H1 (cell line): ENCODE data around the gene CDK19. TPM values are rescaled to one million over a fixed set of nuclear protein-coding genes. Genes with fewer than 3 reads are reported as not detected.

Source experiments
- CTCF ChIA-PET: fragments of 300-600 bp; sonication (Branson Sonifier 250); formaldehyde crosslinking; loops from one replicate; lab custom pipeline; 2021; ENCODE audit not compliant: partially characterized antibody; lab: Charles Lee
- POLR2A ChIA-PET: fragments of 300-600 bp; sonication (Branson Sonifier 250); formaldehyde crosslinking; loops from one replicate; lab custom pipeline; 2021; ENCODE audit warnings: inconsistent platforms; ENCODE audit not compliant: partially characterized antibody; lab: Charles Lee
- DNase-seq, 2 experiments: peaks; one replicate each; pipeline versions ENCODE4 v3.0.0 to v3.0.0-alpha.2; 2010 to 2022; ENCODE audit warnings: low spot score in 2 of 2, low read depth in 1 of 2, mixed read lengths in 1 of 2
- FAIRE-seq: peaks from 2 replicates; lab custom pipeline; 2011; peaks lifted over from hg19 to GRCh38; lab: Jason Lieb, UNC
- H2AFZ ChIP-seq: 2 replicates; pipeline ENCODE4 v1.8.1; 2012; ENCODE audit warnings: low read length, inconsistent platforms
- H2AK5ac ChIP-seq: 2 replicates; pipeline ENCODE4 v1.6.1; 2013; ENCODE audit warnings: low read depth, low read length
- H2BK120ac ChIP-seq: replicated peaks from 2 replicates; pipeline ENCODE3; 2013; ENCODE audit warnings: low read depth, low read length, inconsistent platforms
- H2BK12ac ChIP-seq: 2 replicates; pipeline ENCODE4 v1.6.1; 2013; ENCODE audit warnings: low read depth, low read length
- H2BK15ac ChIP-seq: 2 replicates; pipeline ENCODE4 v1.6.1; 2013; ENCODE audit warnings: low read length
- H2BK20ac ChIP-seq: 2 replicates; pipeline ENCODE4 v1.6.1; 2013; ENCODE audit warnings: low read length
- H2BK5ac ChIP-seq: 2 replicates; pipeline ENCODE4 v1.6.1; 2013; ENCODE audit warnings: low read depth, low read length
- H3K14ac ChIP-seq: 2 replicates; pipeline ENCODE4 v1.6.1; 2013; ENCODE audit warnings: inconsistent platforms; ENCODE audit not compliant: insufficient read length
- H3K18ac ChIP-seq: 2 replicates; pipeline ENCODE4 v1.6.1; 2013; ENCODE audit warnings: low read length; ENCODE audit errors: extremely low read depth
- H3K23ac ChIP-seq: 2 replicates; pipeline ENCODE4 v1.6.1; 2013; ENCODE audit warnings: inconsistent platforms; ENCODE audit not compliant: insufficient read length
- H3K23me2 ChIP-seq: 2 replicates; pipeline ENCODE4 v1.6.1; 2013; ENCODE audit warnings: low read depth, low read length
- H3K27ac ChIP-seq: 2 replicates; pipeline ENCODE4 v1.6.1; 2011; ENCODE audit warnings: low read depth, low read length, inconsistent platforms
- H3K27me3 ChIP-seq, 4 experiments: replicated peaks in 1 of 4; 1 replicate in 1 of 4; 2 replicates in 3 of 4; pipeline versions ENCODE4 v1.6.1 to v1.8.1; 2011 to 2013; ENCODE audit warnings: low read length in 3 of 4, mild to moderate bottlenecking in 3 of 4, inconsistent platforms in 2 of 4, mixed read lengths in 2 of 4, moderate library complexity in 1 of 4; ENCODE audit not compliant: control insufficient read depth in 3 of 4, insufficient read depth in 3 of 4; ENCODE audit errors: extremely low read depth in 1 of 4
- H3K36me3 ChIP-seq, 4 experiments: 2 replicates each; pipeline versions ENCODE4 v1.6.1 to v1.8.1; 2011 to 2013; ENCODE audit warnings: mild to moderate bottlenecking in 4 of 4, low read length in 3 of 4, moderate library complexity in 2 of 4, control low read depth in 1 of 4, inconsistent platforms in 1 of 4; ENCODE audit not compliant: insufficient read depth in 4 of 4, control insufficient read depth in 2 of 4
- H3K4ac ChIP-seq: replicated peaks from 2 replicates; pipeline ENCODE3; 2013; ENCODE audit warnings: low read length, low read depth, mixed read lengths, inconsistent platforms; ENCODE audit not compliant: insufficient read length
- H3K4me1 ChIP-seq, 4 experiments: replicated peaks in 1 of 4; 1 replicate in 1 of 4; 2 replicates in 3 of 4; pipeline versions ENCODE4 v1.6.1 to v1.8.1; 2011 to 2013; ENCODE audit warnings: low read length in 3 of 4, inconsistent platforms in 2 of 4, mixed read lengths in 1 of 4; ENCODE audit not compliant: insufficient read depth in 4 of 4, control insufficient read depth in 3 of 4
- H3K4me2 ChIP-seq, 2 experiments: 2 replicates each; pipeline versions ENCODE4 v1.6.1 to v1.8.1; 2011 to 2013; ENCODE audit warnings: low read depth in 2 of 2, low read length in 2 of 2, control low read depth in 1 of 2, inconsistent platforms in 1 of 2, mild to moderate bottlenecking in 1 of 2; ENCODE audit not compliant: insufficient read depth in 1 of 2
- H3K4me3 ChIP-seq, 4 experiments: fragments of 200-600, 300-600 bp in 1 of 4; sonication (generic), shearing (Covaris generic), sonication (Bioruptor Twin) in 1 of 4; 2 replicates each; pipeline versions ENCODE4 v1.5.1 to v1.8.1; 2011 to 2016; ENCODE audit warnings: low read length in 4 of 4, low read depth in 3 of 4, control low read depth in 2 of 4, inconsistent platforms in 2 of 4, mild to moderate bottlenecking in 2 of 4, mixed read lengths in 1 of 4, moderate library complexity in 1 of 4; ENCODE audit not compliant: insufficient read depth in 2 of 4; ENCODE audit errors: extremely low read depth in 1 of 4
- H3K56ac ChIP-seq: replicated peaks from 2 replicates; pipeline ENCODE3; 2013; ENCODE audit warnings: low read depth, mild to moderate bottlenecking, mixed read lengths, low read length, inconsistent platforms; ENCODE audit not compliant: insufficient read length
- H3K79me1 ChIP-seq: 2 replicates; pipeline ENCODE4 v1.6.1; 2013; ENCODE audit warnings: low read depth, low read length, control low read depth
- H3K79me2 ChIP-seq, 2 experiments: 2 replicates each; pipeline versions ENCODE4 v1.6.1 to v1.8.1; 2012 to 2013; ENCODE audit warnings: low read length in 2 of 2, mild to moderate bottlenecking in 2 of 2, inconsistent platforms in 1 of 2; ENCODE audit not compliant: insufficient read depth in 2 of 2, control insufficient read depth in 1 of 2
- H3K9ac ChIP-seq, 4 experiments: replicated peaks in 1 of 4; 1 replicate in 1 of 4; 2 replicates in 3 of 4; pipeline versions ENCODE4 v1.6.1 to v1.8.1; 2011 to 2013; ENCODE audit warnings: low read depth in 3 of 4, low read length in 3 of 4, control low read depth in 2 of 4, mild to moderate bottlenecking in 2 of 4, moderate library complexity in 2 of 4, inconsistent platforms in 1 of 4; ENCODE audit errors: extremely low read depth in 1 of 4
- H3K9me3 ChIP-seq, 2 experiments: 2 replicates each; pipeline versions ENCODE4 v1.6.1 to v1.8.1; 2012 to 2013; ENCODE audit warnings: mild to moderate bottlenecking in 2 of 2, moderate library complexity in 2 of 2, control low read depth in 1 of 2, inconsistent platforms in 1 of 2, low read depth in 1 of 2, low read length in 1 of 2, mixed read lengths in 1 of 2; ENCODE audit not compliant: insufficient read depth in 2 of 2
- H4K20me1 ChIP-seq, 2 experiments: replicated peaks in 1 of 2; 2 replicates each; pipeline versions ENCODE3 to v1.8.1; 2011 to 2013; ENCODE audit warnings: inconsistent platforms in 2 of 2, low read length in 2 of 2, mild to moderate bottlenecking in 1 of 2; ENCODE audit not compliant: insufficient read depth in 2 of 2, control insufficient read depth in 1 of 2
- H4K5ac ChIP-seq: 2 replicates; pipeline ENCODE4 v1.6.1; 2013; ENCODE audit warnings: low read length, low read depth, mixed read lengths, inconsistent platforms; ENCODE audit not compliant: insufficient read length
- H4K8ac ChIP-seq: 2 replicates; pipeline ENCODE4 v1.8.0; 2013; ENCODE audit warnings: mild to moderate bottlenecking, moderate library complexity, low read length, inconsistent platforms; ENCODE audit not compliant: insufficient read depth; ENCODE audit errors: extremely low read depth
- H4K91ac ChIP-seq: replicated peaks from 2 replicates; pipeline ENCODE3; 2013; ENCODE audit warnings: low read length, mixed read lengths, inconsistent platforms; ENCODE audit not compliant: insufficient read length
- RBBP5 ChIP-seq: IDR thresholded peaks from 2 replicates; pipeline ENCODE4 v1.7.1; 2012; ENCODE audit warnings: low read depth, mild to moderate bottlenecking, inconsistent platforms, low read length, moderate library complexity, borderline replicate concordance
- WGBS, 2 experiments: shearing (Covaris generic) in 1 of 2; methylation state at CpG; one replicate each; pipeline versions ENCODE4 v1.1.6 to v1.1.7; 2013 to 2015; ENCODE audit warnings: low lambda C conversion rate in 2 of 2, mixed read lengths in 2 of 2, inconsistent platforms in 1 of 2, low coverage in 1 of 2, missing lambda C conversion rate in 1 of 2; ENCODE audit not compliant: insufficient replicate concordance in 2 of 2, insufficient coverage in 1 of 2, insufficient read length in 1 of 2; ENCODE audit errors: extremely low coverage in 1 of 2, missing lambda C conversion rate in 1 of 2; 5-methylcytosine and 5-hydroxymethylcytosine counted together
- polyA plus RNA-seq, 7 experiments: library from polyadenylated mRNA; depleted of rRNA in 3 of 7; stranded (reverse) in 5 of 7; unstranded in 2 of 7; fragments of >200 nt in 5 of 7; fragments of 200-250 nt in 2 of 7; gene quantifications; 1 replicate in 5 of 7; 2 replicates in 1 of 7; 4 replicates in 1 of 7; pipeline versions ENCODE4 v1.2.1 to v1.2.3, GENCODE V29; 2011 to 2013; ENCODE audit warnings: missing spikeins in 2 of 7, mixed read lengths in 2 of 7
- total RNA-seq: library from RNA; stranded (reverse); fragmentation: NEBNext Ultra II Directional; extraction: Animal tissue kit (Norgen Biotek cat#: 25700); gene quantifications from 2 replicates; pipeline ENCODE4 v1.2.1, GENCODE V29; 2021

CDK19 gene
- total and polyA plus RNA-seq, 2 of the 8 experiments (the other 6 are each of a cell fraction or from before 2014, with no cell fraction given), result 4.9 to 12.6 TPM

DNA sequence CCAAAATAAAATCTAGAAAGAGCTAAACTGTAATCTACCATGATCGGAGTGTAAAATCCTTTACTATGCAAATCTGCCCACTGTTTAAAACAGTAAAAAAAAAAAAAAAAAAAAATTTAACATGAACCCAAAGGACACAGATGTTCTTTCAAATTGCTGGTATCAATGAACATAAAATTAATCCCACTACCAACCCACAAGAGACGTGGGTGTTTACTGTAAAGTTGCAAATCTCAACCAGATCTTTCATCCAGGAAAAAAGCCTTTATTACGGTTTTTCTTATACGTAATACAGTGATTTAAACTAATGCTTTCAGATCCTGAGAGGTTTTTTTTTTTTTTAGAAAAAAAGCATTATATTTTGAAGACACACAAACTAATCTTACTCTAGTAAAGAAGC lies 2.5 kb downstream of the CDK19 start:
- 85% methylated on average over 4 of the region's 4 CpGs; no CpG with 5 or more reads in 1 of the 2 experiments for WGBS, 2 experiments
- Histone ChIP-seq H3K79me2 (peaks cover 4 to 61% of the 10 kb centered on the region in 2 experiments), H4K20me1 (peaks cover 7 to 8% of the 10 kb centered on the region in 2 experiments), H3K56ac (no peak overlapping the region), H3K27ac (no peak overlapping the region), H3K4me3 (no peak overlapping the region), H3K4me1 (peaks cover 0 to 3% (median 1%) of the 10 kb centered on the region in 4 experiments; a peak in 4 of 7 replicates), H2BK20ac (no peak overlapping the region), H3K4ac (no peak overlapping the region), H2BK12ac (no peak overlapping the region), H3K79me1 (peaks cover 5% of the 10 kb centered on the region; the same call in 1 of the 2 replicates), H3K27me3 (no peaks in the 10 kb centered on the region), H3K9me3 (no peaks in the 10 kb centered on the region), H3K23me2 (peaks cover 5% of the 10 kb centered on the region), H3K4me2 (no peak overlapping the region; a peak in 1 of 4 replicates), H3K14ac (no peak overlapping the region), H4K5ac (no peak overlapping the region), H3K36me3 (no peaks in the 10 kb centered on the region), H4K91ac (no peak overlapping the region), H3K9ac (no peak overlapping the region), H2AFZ (no peak overlapping the region), H2AK5ac (no peak overlapping the region), H2BK120ac (no peak overlapping the region), H3K23ac (no peak overlapping the region), H2BK5ac (no peak overlapping the region), H4K8ac (no peak overlapping the region), H3K18ac (no peak overlapping the region), H2BK15ac (no peak overlapping the region)
- ChIA-PET CTCF (interaction anchor here (0.5 to 0.8 kb wide), 2 partner anchors 58 to 111 kb away, joined by 3 read pairs; no protein-coding TSS in a partner anchor), POLR2A (interaction anchor here (0.7 to 13.9 kb wide), 2 partner anchors 64 to 74 kb away, joined by 3 to 344 read pairs; partner anchors contain the start of gene AMD1)
- FAIRE-seq (no peak), DNase-seq (no peak)
- no peak for TF ChIP-seq RBBP5
